NCI-H1436 (cell line): ENCODE results near the gene PIK3C3.
"Not testable (repeated sequence)": the region's sequence is repeated elsewhere in the genome, so short reads cannot be mapped to it uniquely, and the experiment has no call there.

Source experiments
- DNase-seq: peaks from one replicate; lab custom pipeline; 2025; lab: John Stamatoyannopoulos, UW

Gene PIK3C3

GRCh38 chr18:41965634-41966255, 10.7 kb downstream of the PIK3C3 start:
- no peak for DNase-seq

GRCh38 chr18:41966943-41967342, 11.9 kb downstream of the PIK3C3 start:
- DNase-seq, result no peak

GRCh38 chr18:41967680-41968079, 12.6 kb downstream of the PIK3C3 start:
- DNase-seq, result no peak

GRCh38 chr18:41969881-41970280, 14.8 kb downstream of the PIK3C3 start:
- no peak for DNase-seq

GRCh38 chr18:41972067-41972925, 17.3 kb downstream of the PIK3C3 start:
- no peak for DNase-seq

- no peak for DNase-seq
Measured at GRCh38 chr18:41973983-41974382, 18.9 kb downstream of the PIK3C3 start.

GRCh38 chr18:41974796-41975201, 19.8 kb downstream of the PIK3C3 start:
- no peak for DNase-seq

GRCh38 chr18:41975284-41975683, 20.2 kb downstream of the PIK3C3 start:
- no peak for DNase-seq

- DNase-seq, result no peak
Measured at GRCh38 chr18:41977233-41977632, 22.2 kb downstream of the PIK3C3 start.

GRCh38 chr18:41982942-41983660, 28.1 kb downstream of the PIK3C3 start:
- DNase-seq, result no peak

GRCh38 chr18:41985914-41986313, 30.9 kb downstream of the PIK3C3 start:
- DNase-seq, result no peak

GRCh38 chr18:41989508-41989907, 34.5 kb downstream of the PIK3C3 start:
- DNase-seq, result peak; percentile 14

- no peak for DNase-seq
Measured at GRCh38 chr18:41992066-41992465, 37.0 kb downstream of the PIK3C3 start.

GRCh38 chr18:41992703-41993102, 37.7 kb downstream of the PIK3C3 start:
- no peak for DNase-seq

- DNase-seq, result no peak
Measured at GRCh38 chr18:41993151-41993550, 38.1 kb downstream of the PIK3C3 start.

- DNase-seq, result no peak
Measured at GRCh38 chr18:41996020-41996419, 41.0 kb downstream of the PIK3C3 start.

GRCh38 chr18:41999751-42000150, 44.7 kb downstream of the PIK3C3 start:
- no peak for DNase-seq

GRCh38 chr18:42001801-42002200, 46.8 kb downstream of the PIK3C3 start:
- no peak for DNase-seq

GRCh38 chr18:42004653-42005052, 49.6 kb downstream of the PIK3C3 start:
- no peak for DNase-seq

- DNase-seq, result no peak
Measured at GRCh38 chr18:42005782-42006181, 50.7 kb downstream of the PIK3C3 start.

- not testable (repeated sequence) for DNase-seq
Measured at GRCh38 chr18:42009457-42009856, 54.4 kb downstream of the PIK3C3 start.

GRCh38 chr18:42011053-42011452, 56.0 kb downstream of the PIK3C3 start:
- DNase-seq, result no peak

GRCh38 chr18:42018831-42019230, 63.8 kb downstream of the PIK3C3 start:
- no peak for DNase-seq
